ENCODE measurements around the gene FGF2.
"Not testable (repeated sequence)": the region's sequence is repeated elsewhere in the genome, so short reads cannot be mapped to it uniquely, and the experiment has no call there.

FGF2 gene

DNA sequence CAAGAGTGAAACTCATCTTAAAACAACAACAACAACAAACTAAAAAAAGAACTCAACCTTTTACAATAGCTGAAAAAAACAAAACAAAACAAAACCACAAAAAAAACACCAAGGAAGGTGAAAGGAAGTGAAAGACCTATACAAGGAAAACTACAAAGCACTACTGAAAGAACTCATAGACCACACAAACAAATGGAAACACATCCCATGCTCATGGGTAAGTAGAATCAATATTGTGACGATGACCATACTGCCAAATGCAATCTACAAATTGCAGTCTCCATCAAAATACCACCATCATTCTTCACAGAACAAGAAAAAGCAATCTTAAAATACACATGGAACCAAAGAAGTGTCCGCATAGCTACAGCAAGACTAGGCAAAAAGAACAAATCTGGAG, 41.5 kb upstream of the FGF2 start:
- no peak overlapping the region for H3K4me3 ChIP-seq
- no peak overlapping the region for H3K27ac ChIP-seq
- DNase-seq (ENCODE audit: low spot score) = no peak
- TF ChIP-seq, protein P1, sequence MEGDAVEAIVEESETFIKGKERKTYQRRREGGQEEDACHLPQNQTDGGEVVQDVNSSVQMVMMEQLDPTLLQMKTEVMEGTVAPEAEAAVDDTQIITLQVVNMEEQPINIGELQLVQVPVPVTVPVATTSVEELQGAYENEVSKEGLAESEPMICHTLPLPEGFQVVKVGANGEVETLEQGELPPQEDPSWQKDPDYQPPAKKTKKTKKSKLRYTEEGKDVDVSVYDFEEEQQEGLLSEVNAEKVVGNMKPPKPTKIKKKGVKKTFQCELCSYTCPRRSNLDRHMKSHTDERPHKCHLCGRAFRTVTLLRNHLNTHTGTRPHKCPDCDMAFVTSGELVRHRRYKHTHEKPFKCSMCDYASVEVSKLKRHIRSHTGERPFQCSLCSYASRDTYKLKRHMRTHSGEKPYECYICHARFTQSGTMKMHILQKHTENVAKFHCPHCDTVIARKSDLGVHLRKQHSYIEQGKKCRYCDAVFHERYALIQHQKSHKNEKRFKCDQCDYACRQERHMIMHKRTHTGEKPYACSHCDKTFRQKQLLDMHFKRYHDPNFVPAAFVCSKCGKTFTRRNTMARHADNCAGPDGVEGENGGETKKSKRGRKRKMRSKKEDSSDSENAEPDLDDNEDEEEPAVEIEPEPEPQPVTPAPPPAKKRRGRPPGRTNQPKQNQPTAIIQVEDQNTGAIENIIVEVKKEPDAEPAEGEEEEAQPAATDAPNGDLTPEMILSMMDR (IDR thresholded peaks at IDR 0.05) = no peak

DNA sequence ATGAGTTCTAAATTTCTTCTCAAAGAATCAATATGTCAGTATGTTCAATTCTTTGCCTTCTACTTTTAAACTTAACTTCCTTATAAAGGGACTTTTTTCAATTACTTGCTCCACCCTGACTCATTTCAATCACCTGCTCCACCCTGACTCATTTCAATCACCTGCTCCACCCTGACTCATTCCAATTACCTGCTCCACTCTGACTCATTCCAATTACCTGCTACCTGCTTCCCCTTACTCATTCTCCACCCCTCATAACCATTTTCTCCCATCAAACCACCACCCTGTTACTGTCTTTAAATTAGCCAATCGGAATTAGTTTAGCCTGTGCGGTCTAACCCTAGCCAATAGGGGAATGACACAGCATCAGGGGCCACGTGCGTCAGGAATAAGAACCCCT, 40.3 kb upstream of the FGF2 start:
- not testable (repeated sequence) for H3K27ac ChIP-seq; H3K4me3 ChIP-seq; DNase-seq (ENCODE audit: low spot score)

DNA sequence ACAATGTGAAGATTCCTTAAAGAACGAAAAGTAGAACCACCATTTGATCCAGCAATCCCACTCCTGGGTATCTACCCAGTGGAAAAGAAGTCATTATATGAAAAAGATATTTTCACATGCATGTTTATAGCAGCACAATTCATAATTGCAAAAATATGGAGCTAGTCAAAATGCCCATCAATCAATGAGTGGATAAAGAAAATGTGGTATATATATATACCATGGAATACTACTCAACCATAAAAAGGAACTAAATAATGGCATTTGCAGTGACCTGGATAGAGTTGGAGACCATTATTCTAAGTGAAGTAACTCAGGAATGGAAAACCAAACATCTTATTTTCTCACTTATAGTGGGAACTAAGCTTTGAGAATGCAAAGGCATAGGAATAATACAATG, 39.7 kb upstream of the FGF2 start:
- H3K27ac ChIP-seq; DNase-seq (ENCODE audit: low spot score); H3K4me3 ChIP-seq: not testable (repeated sequence)

DNA sequence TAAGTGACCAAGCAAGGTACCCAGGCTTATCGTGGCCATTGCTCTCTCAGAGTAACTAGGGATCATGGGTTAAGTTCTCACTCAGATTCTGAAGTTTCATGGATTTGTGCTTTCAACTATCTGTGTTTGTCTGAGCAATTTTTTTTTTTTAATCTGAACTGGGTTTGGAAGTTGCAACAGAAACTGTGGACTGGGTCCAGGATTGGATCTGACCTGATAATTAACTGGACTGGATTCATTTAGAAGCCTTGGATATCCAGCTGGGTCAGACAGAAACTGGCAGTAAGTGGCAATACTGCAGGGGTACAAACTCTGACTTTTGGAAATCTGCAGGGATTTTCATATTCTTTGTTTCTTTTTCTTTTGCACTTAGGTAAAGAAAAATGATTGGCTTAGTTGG, 38.7 kb upstream of the FGF2 start:
- no peak overlapping the region for H3K4me3 ChIP-seq
- no peak overlapping the region for H3K27ac ChIP-seq
- TF ChIP-seq, protein P1 (IDR thresholded peaks at IDR 0.05) = no peak
- DNase-seq (ENCODE audit: low spot score) = no peak

DNA sequence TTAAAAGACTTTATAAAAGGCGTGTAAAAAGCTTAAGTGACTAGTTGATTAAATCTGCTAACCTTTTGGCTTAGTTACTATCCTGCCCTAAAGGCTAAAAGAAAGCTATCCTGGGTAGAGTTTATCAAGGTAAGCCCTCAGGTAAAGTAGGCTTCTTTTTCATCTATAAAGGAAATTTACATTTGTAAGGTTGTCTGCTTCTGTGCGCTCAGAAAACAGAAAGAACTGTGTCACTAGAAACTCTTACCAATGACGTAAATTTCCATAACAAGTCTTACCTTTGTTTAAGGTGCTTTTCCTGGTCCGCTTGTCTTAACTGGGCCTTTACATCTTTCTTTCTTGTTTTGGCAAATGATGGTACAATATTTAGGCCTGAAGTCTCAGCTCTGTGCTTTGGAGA, 37.7 kb upstream of the FGF2 start:
- no peak overlapping the region for H3K27ac ChIP-seq
- DNase-seq (ENCODE audit: low spot score) = no peak
- no peak overlapping the region for H3K4me3 ChIP-seq
- TF ChIP-seq, protein P1 (IDR thresholded peaks at IDR 0.05) = no peak

DNA sequence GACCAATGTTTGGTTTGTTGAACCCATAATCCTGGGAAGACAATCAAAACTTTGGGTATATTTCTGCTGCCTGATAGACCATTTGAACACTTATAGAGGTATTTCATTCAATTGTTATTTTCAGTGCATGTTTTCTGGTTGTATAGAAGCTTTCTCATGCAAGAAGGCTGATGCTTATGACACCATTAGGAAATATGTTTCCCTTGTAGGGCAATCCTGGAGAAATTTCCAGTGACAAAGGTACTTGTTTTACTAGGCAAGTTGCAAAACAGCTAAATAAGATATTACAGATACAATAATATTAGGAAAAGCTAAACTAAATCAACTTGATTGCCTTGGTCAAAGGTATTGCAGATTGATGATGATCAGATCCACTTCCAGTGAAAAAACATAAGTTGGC, 32.8 kb upstream of the FGF2 start:
- DNase-seq (ENCODE audit: low spot score) = no peak
- no peak overlapping the region for H3K27ac ChIP-seq
- no peak overlapping the region for H3K4me3 ChIP-seq
- TF ChIP-seq, protein P1 (IDR thresholded peaks at IDR 0.05) = no peak

DNA sequence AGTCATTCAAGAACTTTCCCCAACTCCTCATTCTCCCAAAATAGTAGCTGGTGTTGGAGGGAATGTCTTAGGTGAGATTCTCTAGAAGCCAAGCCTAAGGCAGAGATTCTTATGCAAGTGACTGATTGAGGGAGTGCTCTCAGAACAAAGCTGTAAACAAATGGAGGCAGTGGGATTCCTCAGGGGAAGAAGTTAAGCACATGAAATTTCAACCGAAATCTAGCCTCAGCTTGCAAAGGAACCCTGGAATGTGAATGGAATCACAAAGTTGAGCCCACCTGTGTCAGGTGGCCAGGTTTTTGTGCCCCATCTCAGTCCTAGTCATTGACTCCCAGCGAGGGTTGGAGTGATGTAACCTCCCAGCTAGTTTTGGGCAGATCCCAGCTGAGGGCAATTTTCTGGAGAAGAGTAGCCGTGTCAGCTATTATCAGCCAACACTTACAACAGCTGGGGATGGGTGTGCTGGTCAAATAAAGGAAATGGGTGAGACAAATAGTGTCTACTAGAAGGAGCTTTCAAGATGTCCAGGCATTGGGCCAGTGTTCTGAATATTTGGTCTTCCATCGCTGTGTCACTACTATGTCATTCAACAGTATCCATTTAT, 29.7 kb upstream of the FGF2 start:
- no peak for DNase-seq (ENCODE audit: low spot score)
- TF ChIP-seq, protein P1 (IDR thresholded peaks at IDR 0.05) = no peak
- H3K4me3 ChIP-seq = no peak overlapping the region
- peak overlapping the region in 1 of 2 donors; percentile 69 for H3K27ac ChIP-seq

DNA sequence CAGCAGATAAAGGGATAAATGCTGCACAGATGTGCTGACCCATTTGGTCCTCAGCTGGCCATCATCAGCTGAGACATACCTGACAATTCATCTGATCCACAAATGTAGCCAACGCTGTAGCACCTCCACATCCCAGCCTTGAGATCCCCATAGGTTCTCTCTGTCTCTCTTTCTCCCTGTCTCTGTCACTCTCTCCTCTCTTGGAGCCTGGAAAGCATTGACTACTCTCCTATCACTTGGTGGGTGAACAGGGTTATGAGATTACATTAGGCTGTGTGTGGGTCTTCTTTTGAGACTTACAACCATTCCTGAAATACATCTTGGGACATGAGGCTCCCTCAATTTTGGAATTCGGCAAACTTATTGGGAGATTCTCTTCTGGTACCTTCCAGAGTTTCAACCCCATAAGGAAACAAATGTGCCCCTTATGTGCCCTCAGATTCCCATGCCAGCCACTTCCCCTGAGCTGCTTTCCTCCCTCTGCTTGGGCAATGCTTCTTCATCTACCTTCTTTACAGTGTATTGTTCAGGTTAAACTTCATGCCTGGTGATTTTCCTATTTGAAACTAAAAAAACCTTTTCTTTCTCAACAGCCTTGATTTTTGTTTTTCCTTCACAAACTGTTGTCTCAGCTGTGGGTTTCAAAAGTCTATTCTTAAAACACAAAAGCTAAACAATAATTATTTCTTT, 29.1 kb upstream of the FGF2 start:
- TF ChIP-seq, protein P1 (IDR thresholded peaks at IDR 0.05) = no peak
- no peak for DNase-seq (ENCODE audit: low spot score)
- H3K4me3 ChIP-seq = peak overlapping the region; percentile 49
- peak overlapping the region; percentile 38 to 72 for H3K27ac ChIP-seq

All from coronary artery (tissue), 2 donors.